Smooth muscle cell (in vitro differentiated cells): Measurements from ENCODE around the gene PXDN. TPM values are rescaled to one million over a fixed set of nuclear protein-coding genes. Genes with fewer than 3 reads are reported as not detected.
"Not testable (repeated sequence)": the region's sequence is repeated elsewhere in the genome, so short reads cannot be mapped to it uniquely, and the experiment has no call there.

ENCODE experiments used
- DNase-seq: peaks from one replicate; lab custom pipeline; 2025; ENCODE audit not compliant: unreplicated experiment; lab: John Stamatoyannopoulos, UW
- H2AFZ ChIP-seq: fragments of 200-600 bp; sonication (generic); 2 replicates; pipeline ENCODE4 v1.6.0; 2016; ENCODE audit warnings: antibody characterized with exemption, low read depth, mild to moderate bottlenecking
- H3F3A ChIP-seq: fragments of 200-600 bp; sonication (generic); 2 replicates; pipeline ENCODE4 v1.6.0; 2017; ENCODE audit warnings: antibody characterized with exemption, low read depth
- H3K27ac ChIP-seq: fragments of 200-600 bp; sonication (generic); 2 replicates; pipeline ENCODE4 v1.5.1; 2016; ENCODE audit warnings: low read depth, mild to moderate bottlenecking
- H3K27me3 ChIP-seq: fragments of 200-600 bp; sonication (generic); 2 replicates; pipeline ENCODE4 v1.6.1; 2016; ENCODE audit warnings: low read depth, mild to moderate bottlenecking
- H3K36me3 ChIP-seq: fragments of 200-600 bp; sonication (generic); 2 replicates; pipeline ENCODE4 v1.5.1; 2016; ENCODE audit warnings: low read depth
- H3K4me1 ChIP-seq: fragments of 200-600 bp; sonication (generic); 2 replicates; pipeline ENCODE4 v1.5.1; 2016; ENCODE audit warnings: low read depth
- H3K4me2 ChIP-seq: fragments of 200-600 bp; sonication (generic); 2 replicates; pipeline ENCODE4 v1.6.0; 2016; ENCODE audit warnings: mild to moderate bottlenecking
- H3K4me3 ChIP-seq: fragments of 200-600 bp; sonication (generic); 2 replicates; pipeline ENCODE4 v1.5.1; 2016; ENCODE audit warnings: mild to moderate bottlenecking
- H3K79me2 ChIP-seq: fragments of 200-600 bp; sonication (generic); 2 replicates; pipeline ENCODE4 v1.6.0; 2016; ENCODE audit warnings: low read depth, mild to moderate bottlenecking
- H3K9ac ChIP-seq: fragments of 200-600 bp; sonication (generic); 2 replicates; pipeline ENCODE4 v1.6.0; 2016; ENCODE audit warnings: low read depth
- H3K9me3 ChIP-seq: fragments of 200-600 bp; sonication (generic); replicated peaks from 2 replicates; pipeline ENCODE4 v1.5.1; 2016; ENCODE audit warnings: low read depth
- H4K20me1 ChIP-seq: fragments of 200-600 bp; sonication (generic); 2 replicates; pipeline ENCODE4 v1.6.0; 2016; ENCODE audit warnings: low read depth
- CTCF ChIP-seq: fragments of 200-600 bp; sonication (generic); IDR thresholded peaks from 2 replicates; pipeline ENCODE4 v1.5.1; 2017; ENCODE audit warnings: borderline replicate concordance, mild to moderate bottlenecking, antibody characterized with exemption; ENCODE audit not compliant: insufficient read depth, poor library complexity, severe bottlenecking
- WGBS: methylation state at CpG from one replicate; pipeline ENCODE4 v1.1.7; 2016; ENCODE audit warnings: low lambda C conversion rate; 5-methylcytosine and 5-hydroxymethylcytosine counted together
- polyA plus RNA-seq: library from polyadenylated mRNA; unstranded; fragments of >200 nt; fragmentation: Nextera tagmentation; extraction: Ambion mirVana; gene quantifications from 2 replicates; pipeline ENCODE4 v1.2.1, GENCODE V29; 2016
- total RNA-seq: library from RNA; depleted of rRNA; stranded (reverse); fragments of >200 nt; gene quantifications from 2 replicates; pipeline ENCODE4 v1.2.3, GENCODE V29; 2014

The PXDN gene
- total and polyA plus RNA-seq, 2 experiments from 2014 or later: 328 to 333 TPM

GRCh38 chr2:1708476-1709334, 35.6 kb downstream of the PXDN start:
- no peak for DNase-seq
- H3K4me2 ChIP-seq: peak overlapping the region; percentile 58
- peaks cover 76% of the 10 kb centered on the region for H3K79me2 ChIP-seq
- no peak for TF ChIP-seq CTCF
- H3K4me1 ChIP-seq: peaks cover 36% of the 10 kb centered on the region
- peak overlapping the region; percentile 73 for H3K27ac ChIP-seq
- no peaks in the 10 kb centered on the region for H3K9me3 ChIP-seq
- H3F3A ChIP-seq: no peaks in the 10 kb centered on the region
- H3K9ac ChIP-seq: peak overlapping the region; percentile 43
- H4K20me1 ChIP-seq: peaks cover 86% of the 10 kb centered on the region
- H3K27me3 ChIP-seq: no peaks in the 10 kb centered on the region
- no peaks in the 10 kb centered on the region for H3K36me3 ChIP-seq
- WGBS: 80% methylated on average over 34 of the region's 34 CpGs
- no peak overlapping the region for H2AFZ ChIP-seq
- H3K4me3 ChIP-seq: no peak overlapping the region

- H4K20me1 ChIP-seq: peaks cover 79% of the 10 kb centered on the region
- DNase-seq: no peak
- peak overlapping the region; percentile 16 for H3K4me3 ChIP-seq
- peaks cover 28% of the 10 kb centered on the region for H3K4me1 ChIP-seq
- H3K79me2 ChIP-seq: peaks cover 68% of the 10 kb centered on the region
- no peaks in the 10 kb centered on the region for H3K36me3 ChIP-seq
- peak overlapping the region; percentile 43 for H3K9ac ChIP-seq
- WGBS: 16% methylated on average over 21 of the region's 21 CpGs
- no peaks in the 10 kb centered on the region for H3K27me3 ChIP-seq
- no peaks in the 10 kb centered on the region for H3F3A ChIP-seq
- no peak overlapping the region for H2AFZ ChIP-seq
- TF ChIP-seq CTCF: no peak
- H3K4me2 ChIP-seq: peak overlapping the region; percentile 58
- H3K27ac ChIP-seq: peak overlapping the region; percentile 73
- no peaks in the 10 kb centered on the region for H3K9me3 ChIP-seq
Measured at GRCh38 chr2:1707771-1708418, 36.4 kb downstream of the PXDN start.

- H3K9me3 ChIP-seq, H3K4me2 ChIP-seq, H3K9ac ChIP-seq, H2AFZ ChIP-seq, H3K27me3 ChIP-seq, H3F3A ChIP-seq, DNase-seq, H3K36me3 ChIP-seq, H3K4me3 ChIP-seq, H3K27ac ChIP-seq: not testable (repeated sequence)
- WGBS: 85% methylated on average over 15 of the region's 15 CpGs
- H3K4me1 ChIP-seq: peaks cover 20% of the 10 kb centered on the region
- peaks cover 68% of the 10 kb centered on the region for H3K79me2 ChIP-seq
- peaks cover 79% of the 10 kb centered on the region for H4K20me1 ChIP-seq
Measured at GRCh38 chr2:1706089-1706841, 38.0 kb downstream of the PXDN start.

GRCh38 chr2:1705557-1706076, 38.7 kb downstream of the PXDN start:
- H3K79me2 ChIP-seq: peaks cover 75% of the 10 kb centered on the region
- peaks cover 4% of the 10 kb centered on the region for H3F3A ChIP-seq
- peaks cover 20% of the 10 kb centered on the region for H3K4me1 ChIP-seq
- TF ChIP-seq CTCF: no peak
- H4K20me1 ChIP-seq: peaks cover 85% of the 10 kb centered on the region
- no peaks in the 10 kb centered on the region for H3K36me3 ChIP-seq
- no peak overlapping the region for H2AFZ ChIP-seq
- H3K9me3 ChIP-seq: no peaks in the 10 kb centered on the region
- H3K4me3 ChIP-seq: no peak overlapping the region
- H3K4me2 ChIP-seq: no peak overlapping the region
- DNase-seq: no peak
- no peak overlapping the region for H3K9ac ChIP-seq
- WGBS: 91% methylated on average over 21 of the region's 21 CpGs
- no peak overlapping the region for H3K27ac ChIP-seq
- H3K27me3 ChIP-seq: no peaks in the 10 kb centered on the region
